UCSD-AML1 (cell line): Measurements from ENCODE around the gene NEURL1.
"Not testable (repeated sequence)": the region's sequence is repeated elsewhere in the genome, so short reads cannot be mapped to it uniquely, and the experiment has no call there.

Experiments
- DNase-seq: peaks from one replicate; lab custom pipeline; 2025; ENCODE audit not compliant: unreplicated experiment; lab: John Stamatoyannopoulos, UW

Gene NEURL1

GRCh38 chr10:103513380-103514060 lies 20.0 kb downstream of the NEURL1 start:
- DNase-seq, result no peak

GRCh38 chr10:103514244-103514643 lies 20.7 kb downstream of the NEURL1 start:
- no peak for DNase-seq

GRCh38 chr10:103517234-103518085 lies 24.0 kb downstream of the NEURL1 start:
- DNase-seq, result no peak

- DNase-seq, result no peak
Observed at GRCh38 chr10:103519798-103520197, 26.3 kb downstream of the NEURL1 start.

GRCh38 chr10:103522006-103522405 lies 28.5 kb downstream of the NEURL1 start:
- not testable (repeated sequence) for DNase-seq

- no peak for DNase-seq
Observed at GRCh38 chr10:103523683-103524082, 30.2 kb downstream of the NEURL1 start.

GRCh38 chr10:103525901-103526300 lies 32.4 kb downstream of the NEURL1 start:
- no peak for DNase-seq

GRCh38 chr10:103527476-103527875 lies 34.0 kb downstream of the NEURL1 start:
- not testable (repeated sequence) for DNase-seq

- DNase-seq, result no peak
Observed at GRCh38 chr10:103528549-103528948, 35.0 kb downstream of the NEURL1 start.

GRCh38 chr10:103529539-103529938 lies 36.0 kb downstream of the NEURL1 start:
- no peak for DNase-seq

- DNase-seq, result no peak
Observed at GRCh38 chr10:103533827-103534226, 40.3 kb downstream of the NEURL1 start.

GRCh38 chr10:103534621-103535498 lies 41.4 kb downstream of the NEURL1 start:
- no peak for DNase-seq

- no peak for DNase-seq
Observed at GRCh38 chr10:103535595-103535994, 42.1 kb downstream of the NEURL1 start.

GRCh38 chr10:103539751-103540150 lies 46.2 kb downstream of the NEURL1 start:
- no peak for DNase-seq

- DNase-seq, result no peak
Observed at GRCh38 chr10:103540722-103541121, 47.2 kb downstream of the NEURL1 start.

- no peak for DNase-seq
Observed at GRCh38 chr10:103541616-103542015, 48.1 kb downstream of the NEURL1 start.

- no peak for DNase-seq
Observed at GRCh38 chr10:103542764-103543616, 49.5 kb downstream of the NEURL1 start.

GRCh38 chr10:103543617-103544525 lies 50.4 kb downstream of the NEURL1 start:
- no peak for DNase-seq

GRCh38 chr10:103544657-103545310 lies 51.3 kb downstream of the NEURL1 start:
- no peak for DNase-seq
